NCI-H2227 (cell line): ENCODE data around the gene ASF1B.
A peak's percentile ranks its signal among the peaks of the same experiment; 100 is the strongest.

ENCODE experiments used
- DNase-seq: peaks from one replicate; lab custom pipeline; 2025; ENCODE audit not compliant: unreplicated experiment; lab: John Stamatoyannopoulos, UW

ASF1B gene

DNA sequence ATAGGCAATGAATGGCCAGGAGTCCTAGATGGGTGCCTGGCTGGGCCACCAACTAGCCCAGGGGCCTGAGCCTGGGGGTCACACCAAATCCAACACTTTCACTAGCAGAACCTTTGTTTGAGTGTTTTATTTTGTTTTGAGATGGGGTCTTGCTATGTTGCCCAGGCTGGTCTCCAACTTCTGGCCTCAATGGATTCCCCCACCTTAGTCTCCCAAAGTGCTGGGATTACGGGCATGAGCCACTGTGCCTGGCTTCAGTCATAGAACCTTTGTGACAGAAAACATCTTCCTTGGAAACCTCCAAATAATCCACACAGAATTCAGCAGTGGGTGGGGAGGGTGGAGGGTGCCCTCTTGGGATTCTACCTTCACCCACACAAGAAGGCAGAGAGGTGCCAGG lies 24.9 kb downstream of the ASF1B start:
- DNase-seq, result no peak

DNA sequence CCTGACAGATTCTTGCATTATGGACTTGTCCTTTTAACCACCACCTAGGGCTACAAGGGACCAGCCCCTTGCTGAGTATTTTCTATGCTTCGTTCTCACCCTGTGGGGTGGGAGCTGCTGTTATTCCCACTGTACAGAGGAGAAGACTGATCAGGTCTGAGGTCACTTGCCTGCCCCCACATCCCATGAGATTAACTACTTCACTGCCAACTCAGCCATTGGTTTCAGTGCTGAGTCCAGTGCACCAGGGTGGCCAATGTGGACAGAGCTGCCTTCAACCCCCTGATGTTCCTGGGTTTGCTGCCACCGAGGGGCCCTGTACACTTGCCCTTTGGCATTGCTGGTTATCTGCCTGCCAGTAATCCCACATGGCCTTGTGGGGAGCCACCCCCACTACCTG lies 25.7 kb downstream of the ASF1B start:
- no peak for DNase-seq

DNA sequence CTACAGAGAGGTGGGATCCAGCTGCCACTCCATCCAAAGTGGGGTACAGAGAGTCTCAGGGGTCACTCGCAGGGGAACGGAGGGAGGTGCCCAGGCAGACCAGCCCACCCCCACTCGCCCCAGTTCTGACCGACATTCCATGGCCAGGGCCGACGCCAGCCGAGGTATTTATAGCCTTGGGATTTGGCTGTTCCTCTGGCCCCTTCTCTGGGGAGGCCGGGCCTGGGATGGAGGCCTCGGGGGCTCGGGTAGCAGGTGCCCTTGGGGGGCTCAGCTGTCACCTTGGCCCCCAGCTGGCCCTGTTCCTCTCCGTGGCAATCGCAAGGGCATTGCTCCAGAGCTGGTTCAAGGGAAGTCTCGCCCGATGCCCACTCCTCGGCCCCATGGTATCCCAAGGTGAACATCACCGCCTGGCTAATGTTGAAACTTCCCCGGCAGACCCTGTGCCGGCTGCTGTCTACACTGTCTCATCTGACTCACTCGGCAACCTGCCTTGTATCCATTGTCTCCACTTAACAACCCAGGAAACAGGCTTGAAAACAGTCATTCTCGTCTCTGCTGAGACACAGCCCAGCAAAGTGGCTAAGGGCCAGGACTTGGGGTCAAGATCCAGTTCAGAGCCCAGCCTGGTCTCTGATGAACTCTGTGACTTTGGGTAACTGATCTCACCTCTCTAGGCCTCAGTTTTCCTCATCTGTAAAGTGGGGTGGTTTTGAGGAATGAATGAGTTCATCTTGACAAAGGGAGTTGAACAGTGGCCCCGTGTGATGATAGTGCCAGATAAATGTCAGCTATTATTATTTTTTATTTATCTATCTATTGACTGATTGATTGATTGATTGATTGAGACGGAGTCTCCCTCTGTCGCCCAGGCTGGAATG lies 28.6 kb downstream of the ASF1B start:
- no peak for DNase-seq

DNA sequence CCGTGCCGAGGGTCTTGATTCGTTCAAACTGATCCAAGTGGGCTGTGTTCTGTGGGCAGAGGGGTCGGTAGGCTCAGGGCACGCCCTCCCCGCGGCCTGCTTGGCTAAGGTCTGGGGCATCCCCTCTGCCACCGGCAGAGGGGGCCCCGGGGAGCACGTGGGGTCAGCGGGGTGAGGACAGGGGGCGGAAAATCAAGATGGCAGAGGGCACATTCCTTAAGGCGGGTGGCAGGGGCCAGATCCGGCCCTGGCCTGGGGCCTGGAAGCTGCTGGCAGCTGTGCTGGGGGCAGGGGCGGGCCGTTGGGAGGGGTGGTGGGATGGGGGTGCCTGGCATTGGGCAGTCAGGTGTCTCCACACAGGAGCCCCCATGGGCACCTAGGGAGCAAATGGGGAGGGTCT lies 29.5 kb downstream of the ASF1B start:
- no peak for DNase-seq

DNA sequence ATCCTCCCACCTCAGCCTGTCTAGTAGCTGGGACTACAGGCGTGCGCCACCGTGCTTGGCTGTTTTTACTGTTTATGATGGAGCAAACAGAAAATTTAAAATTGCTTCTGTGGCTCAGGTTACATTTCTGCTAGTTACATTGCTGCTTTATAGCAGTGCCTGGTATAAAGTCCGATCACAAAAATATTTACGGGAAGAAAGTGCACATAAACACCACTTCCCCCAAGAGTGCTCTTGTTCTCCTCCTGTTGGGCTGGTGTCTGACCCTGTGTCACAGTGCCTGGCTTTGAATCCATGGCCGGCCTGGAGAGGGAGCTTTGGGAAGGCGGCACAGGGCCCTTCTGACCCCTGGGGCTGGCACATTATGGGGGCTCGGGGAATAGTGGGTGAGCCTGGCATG lies 30.7 kb downstream of the ASF1B start:
- no peak for DNase-seq

DNA sequence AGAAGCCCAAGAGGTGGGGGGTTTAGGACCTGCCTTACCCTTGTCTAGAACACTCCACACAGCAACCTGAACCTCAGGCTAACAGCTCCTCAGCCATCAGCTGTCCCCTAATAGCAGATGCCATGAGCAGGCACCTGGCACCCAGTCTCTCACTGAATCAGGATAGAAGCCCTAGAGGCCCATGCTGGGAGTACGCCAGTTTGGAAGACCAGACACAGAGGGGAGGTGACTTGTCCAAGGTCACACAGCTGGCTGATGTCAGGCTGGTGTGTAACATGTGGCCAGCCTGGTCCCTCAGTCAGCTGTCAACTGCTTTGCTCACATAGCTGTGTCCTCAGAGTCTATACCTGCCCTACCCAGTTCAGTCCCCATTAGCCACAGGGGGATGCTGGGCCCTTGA lies 33.1 kb downstream of the ASF1B start:
- DNase-seq, result no peak

DNA sequence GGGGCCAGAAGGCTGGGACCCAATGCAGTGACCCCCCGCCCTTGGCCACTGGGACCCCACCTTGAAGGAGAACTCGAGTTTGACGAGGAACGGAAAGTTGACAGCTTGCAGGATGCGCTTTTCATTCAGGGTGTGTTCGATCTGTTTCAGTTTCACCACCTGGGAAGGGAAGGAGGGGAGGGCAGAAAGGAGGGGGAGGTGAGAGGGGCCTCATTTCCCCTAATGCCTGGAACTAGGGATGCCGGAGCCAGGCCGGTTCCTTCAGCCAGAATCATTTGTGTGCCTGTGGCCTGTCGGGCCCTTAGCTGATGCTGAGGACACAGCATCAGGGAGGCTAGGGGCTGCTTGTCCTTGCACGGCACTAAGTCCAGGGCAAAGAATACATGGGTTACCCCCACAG lies 33.6 kb downstream of the ASF1B start:
- DNase-seq, result no peak

DNA sequence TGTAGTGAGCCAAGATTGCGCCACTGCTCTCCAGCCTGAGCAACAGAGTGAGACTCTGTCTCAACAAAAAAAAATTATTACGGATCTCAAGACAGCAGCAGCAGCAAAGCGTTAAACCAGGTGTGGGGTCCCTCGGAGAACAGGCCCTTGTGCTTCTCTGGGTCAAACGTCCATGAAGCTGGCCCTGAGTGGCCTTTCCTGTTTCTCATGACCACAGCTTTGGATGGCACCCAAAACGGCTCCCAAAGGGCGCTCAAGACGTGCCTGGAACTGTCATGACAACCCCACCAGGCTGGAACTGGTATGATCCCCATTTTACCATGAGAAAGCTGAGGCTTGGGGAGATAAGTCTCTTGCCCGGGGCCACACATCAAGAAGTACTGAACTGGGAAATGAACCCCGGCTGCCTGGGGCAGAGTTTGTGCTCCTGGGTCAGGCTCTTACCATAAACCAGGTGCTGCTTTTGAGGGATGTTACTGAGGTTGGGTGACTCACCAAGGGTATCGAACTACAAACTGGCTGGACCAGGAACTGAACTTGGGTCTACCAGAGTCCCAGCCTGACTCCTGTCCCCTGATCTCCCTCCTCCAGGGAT lies 34.2 kb downstream of the ASF1B start:
- DNase-seq, result no peak

DNA sequence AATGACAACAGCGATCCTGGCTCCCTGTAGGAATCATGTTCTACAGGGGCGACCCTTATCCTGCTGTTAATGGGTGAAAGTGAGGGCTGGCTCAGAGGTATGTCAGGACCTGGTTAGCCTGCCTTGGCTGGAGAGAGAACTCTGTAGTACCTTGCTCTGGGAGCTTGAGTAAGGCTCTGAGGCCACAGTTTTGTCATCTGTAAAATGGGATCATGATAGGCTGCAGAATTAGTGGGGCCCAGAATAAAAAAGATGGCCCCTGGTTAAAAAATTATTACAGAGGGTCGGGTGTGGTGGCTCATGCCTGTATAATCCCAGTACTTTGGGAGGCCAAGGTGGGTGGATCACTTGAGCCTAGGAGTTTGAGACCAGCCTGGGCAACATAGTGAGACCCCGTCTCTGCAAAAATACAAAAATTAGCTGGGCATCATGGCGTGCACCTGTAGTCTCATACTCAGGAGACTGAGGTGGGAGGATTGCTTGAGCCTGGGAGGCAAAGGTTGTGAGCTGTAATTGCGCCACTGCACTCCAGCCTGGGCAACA lies 35.3 kb downstream of the ASF1B start:
- no peak for DNase-seq

DNA sequence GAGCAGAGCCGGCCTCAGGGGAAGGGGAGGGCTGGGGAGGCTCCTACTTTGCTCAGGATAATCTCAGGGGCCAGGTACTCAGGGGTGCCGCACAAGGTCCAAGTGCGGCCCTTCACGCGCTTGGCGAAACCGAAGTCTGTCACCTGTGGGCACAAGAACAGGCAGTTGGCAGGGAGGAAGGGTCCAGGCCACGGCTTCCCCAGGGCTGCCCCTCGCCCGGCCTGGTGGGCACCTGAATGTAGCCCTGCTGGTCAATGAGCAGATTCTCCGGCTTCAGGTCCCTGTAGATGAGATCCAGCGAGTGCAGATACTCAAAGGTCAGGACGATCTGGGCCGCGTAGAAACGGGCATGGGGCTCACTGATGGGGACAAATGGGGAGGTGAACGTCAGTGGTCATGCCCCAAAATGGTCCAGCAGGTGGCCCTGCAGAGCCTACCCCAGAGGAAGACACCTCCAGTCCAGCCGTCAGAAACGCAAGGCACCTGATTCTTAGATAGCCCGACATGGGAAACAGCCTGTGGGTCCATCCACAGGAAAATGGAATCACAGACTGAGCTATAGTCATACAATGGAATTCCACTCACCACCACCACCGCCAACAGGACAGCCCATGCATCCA lies 38.7 kb downstream of the ASF1B start:
- no peak for DNase-seq

DNA sequence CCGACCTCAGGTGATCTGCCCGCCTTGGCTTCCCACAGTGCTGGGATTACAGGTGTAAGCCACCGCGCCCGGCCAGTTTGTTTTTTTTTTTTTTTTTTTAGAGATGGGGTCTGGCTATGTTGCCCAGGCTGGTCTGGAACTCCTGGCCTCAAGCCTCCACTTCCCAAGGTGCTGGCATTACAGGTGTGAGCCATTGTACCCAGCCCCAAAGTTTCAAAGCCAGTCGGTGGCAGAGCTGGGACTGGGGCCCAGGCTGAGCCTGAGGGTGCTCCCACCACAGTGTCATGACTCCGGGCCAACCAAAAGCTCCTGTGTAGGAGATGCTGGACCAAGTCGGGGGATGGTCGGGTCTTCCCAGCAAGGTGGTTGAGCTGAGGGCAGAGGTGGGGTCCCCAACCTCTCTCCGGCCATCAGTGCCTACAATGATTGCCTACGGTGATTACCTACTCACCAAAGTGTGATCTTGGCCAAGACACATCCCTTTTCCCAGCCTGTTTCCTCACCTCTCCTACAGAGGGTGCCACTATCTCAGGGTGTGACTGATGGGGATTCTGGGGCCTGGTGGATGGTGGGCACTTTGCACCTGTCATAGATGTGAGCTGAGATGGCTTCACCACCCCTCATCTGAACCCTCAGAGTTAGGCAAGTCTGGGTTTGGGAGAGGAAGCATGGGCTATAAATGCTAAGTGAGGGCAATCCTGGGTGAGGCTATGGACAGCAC lies 40.0 kb downstream of the ASF1B start:
- DNase-seq, result no peak

DNA sequence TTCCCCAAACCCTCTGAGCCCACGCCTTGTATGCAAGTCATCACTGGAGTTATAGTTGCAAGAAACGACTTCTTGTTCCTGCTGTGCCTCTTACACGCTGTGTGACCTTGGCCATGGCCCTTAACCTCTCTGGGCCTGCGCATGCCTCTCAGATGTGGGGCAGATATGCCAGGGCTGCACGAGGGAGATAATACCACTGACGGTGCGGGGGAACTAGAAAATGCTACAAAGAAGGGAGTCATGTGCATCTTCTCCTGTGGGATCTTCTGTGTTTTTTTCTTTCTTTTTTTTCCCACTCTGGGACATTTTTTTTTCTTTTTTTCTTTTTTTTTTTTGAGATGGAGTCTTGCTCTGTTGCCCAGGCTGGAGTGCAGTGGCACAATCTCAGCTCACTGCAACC lies 41.5 kb downstream of the ASF1B start:
- no peak for DNase-seq

DNA sequence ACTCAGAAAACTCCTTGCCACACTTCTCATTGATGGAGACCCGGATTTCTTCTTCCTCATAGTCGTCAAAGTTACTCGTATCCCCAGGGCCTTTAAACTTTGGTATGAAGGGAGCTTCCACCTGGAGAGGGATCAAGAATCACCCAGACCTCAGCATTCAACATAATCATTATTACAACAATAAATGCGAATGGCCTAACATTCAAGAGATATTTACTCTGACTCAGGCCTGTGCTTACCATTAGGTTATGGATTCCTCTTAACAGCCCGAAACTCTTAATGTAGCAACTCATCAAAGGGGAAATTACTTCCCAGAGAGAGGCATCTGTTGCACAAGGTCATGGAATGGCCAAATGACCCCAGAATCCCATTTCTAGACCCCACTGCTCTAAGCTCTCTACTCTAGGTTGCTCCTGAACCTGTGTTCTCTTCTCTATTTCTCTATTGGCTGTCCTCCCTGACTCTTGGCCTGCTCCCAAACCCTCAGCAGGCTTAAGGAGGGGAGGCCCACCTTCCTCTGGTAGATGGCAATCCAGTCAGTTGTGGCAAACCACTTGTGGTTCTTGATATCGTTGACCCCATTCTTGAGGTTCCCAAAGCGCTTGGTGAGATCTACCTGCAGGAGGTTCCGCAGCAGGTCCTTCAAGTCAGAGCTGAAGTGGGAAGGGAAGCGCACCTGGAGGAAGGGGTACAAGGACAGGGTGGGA lies 43.1 kb downstream of the ASF1B start:
- no peak for DNase-seq

DNA sequence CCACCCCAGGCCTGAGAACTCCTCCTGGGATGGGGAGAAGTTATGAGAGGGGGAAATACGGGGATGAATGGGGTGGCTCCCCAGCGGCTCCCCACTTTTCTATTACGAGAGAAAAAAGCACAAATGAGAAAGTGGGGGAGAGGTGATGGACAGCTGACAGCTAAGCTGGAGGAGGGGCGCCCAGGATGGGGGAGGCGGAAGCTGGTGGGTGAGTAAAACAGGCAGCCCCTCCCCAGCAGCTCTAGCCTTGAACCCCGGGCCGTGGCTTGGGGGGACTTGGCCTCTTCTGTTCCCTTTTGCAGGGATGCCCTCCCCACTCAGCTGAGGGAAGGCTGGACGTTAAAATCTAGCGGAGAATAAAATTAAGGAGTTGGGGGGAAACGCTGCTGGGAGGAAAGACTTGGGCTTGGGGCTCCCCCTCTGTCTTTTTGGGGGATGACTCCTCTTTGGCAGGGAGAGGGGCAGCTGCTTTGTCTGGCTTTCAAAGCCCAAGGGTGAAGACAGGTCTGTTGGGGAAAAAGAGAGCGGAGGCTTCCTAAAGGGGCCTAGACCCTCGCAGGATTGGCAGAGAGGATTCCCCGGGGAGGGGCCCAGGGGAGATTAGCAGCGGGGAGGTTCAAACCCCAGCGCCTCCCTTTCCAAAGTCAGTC lies 44.5 kb downstream of the ASF1B start:
- DNase-seq, result peak; percentile 46

DNA sequence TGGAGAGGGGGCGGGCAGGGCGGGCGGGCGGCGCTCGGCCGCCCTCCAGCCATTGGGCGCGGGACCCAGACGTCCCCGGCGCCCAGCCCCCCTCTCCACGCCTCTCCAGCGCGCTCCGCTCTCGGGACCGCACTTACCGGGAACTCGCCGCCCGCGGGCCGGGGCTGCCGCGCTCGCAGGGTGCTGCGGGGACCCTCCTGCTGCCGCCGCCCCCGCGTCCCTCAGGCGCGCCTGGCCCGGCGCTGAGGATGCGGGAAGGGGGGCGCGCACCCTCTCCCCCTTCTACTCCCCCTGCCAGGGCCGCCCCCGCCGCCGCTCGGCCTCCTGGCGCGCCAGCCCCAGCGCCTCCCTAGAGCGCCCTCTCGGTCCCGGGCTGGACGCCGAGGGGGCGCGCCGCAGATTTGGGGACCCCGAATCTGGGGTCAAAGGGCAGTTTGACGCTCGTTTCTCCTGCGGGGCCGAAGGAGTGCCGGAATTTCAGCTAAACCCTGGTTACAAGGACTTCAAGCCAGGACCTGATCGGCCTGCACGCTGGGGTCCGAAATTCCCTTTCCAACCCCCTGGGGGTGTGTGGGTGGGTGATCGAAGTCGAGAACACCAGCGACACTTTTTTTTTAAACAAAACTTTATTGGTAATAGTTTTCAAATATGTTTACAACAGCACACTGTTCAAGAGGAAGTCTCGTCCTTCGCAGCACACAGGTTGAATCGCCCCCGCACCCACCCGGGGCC lies 45.1 kb downstream of the ASF1B start:
- DNase-seq, result peak; percentile 69

DNA sequence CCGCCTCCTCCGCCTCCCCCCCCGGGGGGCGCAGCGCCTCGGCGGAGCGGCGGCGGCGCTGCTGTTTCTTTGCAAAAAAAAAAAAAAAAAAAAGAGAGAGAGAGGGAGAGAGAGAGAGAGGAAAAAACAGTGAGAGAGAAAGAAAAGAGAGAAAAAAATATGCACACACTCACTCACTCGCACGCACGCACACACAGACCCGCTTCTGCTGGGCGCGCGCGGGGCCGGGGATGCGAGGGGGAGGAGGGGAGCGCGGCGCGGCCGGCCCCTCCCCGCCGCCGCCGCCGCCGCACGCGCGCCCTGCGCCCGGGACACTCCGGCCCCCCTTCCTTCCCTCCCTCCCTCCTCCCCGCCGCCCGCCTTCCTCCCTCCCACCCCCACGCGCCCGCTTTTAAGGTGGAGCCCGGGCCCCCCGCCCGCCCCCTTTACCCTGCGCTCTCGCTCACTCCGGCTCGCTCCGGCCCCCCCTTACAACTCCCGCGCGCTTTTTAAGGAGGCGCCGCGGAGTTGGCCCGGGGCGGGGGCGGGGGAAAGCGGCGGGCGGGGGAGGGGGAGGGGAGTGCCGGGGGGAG lies 45.8 kb downstream of the ASF1B start, which contains the start of gene SAMD1:
Gene SAMD1 (minus strand): TSS at position 243 of the 572 bp plus-strand sequence.
- peak; percentile 89 for DNase-seq

DNA sequence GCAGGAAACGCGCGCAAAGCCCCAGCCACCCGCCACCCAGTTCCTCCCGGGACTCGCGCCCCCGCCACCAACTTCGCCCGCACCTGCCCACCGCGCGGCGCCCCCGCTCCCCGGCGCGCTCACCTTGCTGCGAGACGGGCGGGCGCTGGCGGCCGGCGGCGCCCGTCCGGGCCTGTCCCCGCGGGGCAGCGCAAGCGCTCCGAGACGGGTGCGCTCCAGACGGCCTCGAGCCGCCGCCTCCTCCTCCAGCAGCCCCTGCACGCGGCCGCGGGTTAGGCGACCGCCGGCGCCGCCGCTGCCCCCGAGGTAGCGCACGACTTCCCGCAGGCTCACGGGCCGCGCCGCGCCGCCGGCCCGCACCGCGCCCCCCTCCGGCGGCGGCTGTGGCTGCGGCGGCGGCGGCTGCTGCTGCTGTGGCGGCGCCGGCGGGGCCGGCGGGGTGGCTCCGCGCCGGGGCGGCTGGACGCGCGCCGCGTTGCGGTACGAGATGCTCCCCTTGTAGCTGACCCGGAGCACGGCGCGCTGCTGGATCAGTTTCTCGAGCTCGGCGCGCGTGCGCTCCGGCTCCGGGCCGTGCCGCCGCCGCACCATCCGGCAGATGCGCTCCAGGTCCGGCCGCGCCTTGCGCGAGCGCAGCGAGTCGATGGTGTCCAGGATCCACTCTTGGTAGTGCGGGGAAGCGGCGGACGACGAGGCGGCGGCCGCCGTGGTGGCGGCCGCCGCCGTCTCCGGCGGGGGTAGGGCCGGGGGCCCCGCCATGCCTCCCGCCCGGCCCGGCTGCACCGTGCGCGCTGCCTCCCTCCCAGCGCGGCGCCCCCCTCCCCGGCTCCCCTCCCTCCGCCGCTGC lies 46.5 kb downstream of the ASF1B start:
- DNase-seq, result peak; percentile 68

DNA sequence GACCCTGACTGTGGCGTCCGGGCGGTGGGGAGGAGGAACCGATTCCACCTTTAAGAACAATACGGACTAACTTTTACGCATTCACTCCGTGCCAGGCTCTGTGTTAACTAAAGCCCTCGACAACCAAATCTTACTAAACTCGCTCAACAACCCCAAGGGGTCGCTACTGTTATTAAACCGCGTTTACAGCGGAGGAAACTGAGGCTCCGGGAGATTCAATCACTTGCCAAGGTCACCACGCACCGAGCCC lies 47.1 kb downstream of the ASF1B start:
- peak; percentile 36 for DNase-seq
